Ishikawa (cell line): ENCODE data around the gene WDR72.

Source experiments
- CEBPB ChIP-seq: IDR thresholded peaks from 2 replicates; pipeline ENCODE4 v1.6.1; 2012
- CREB1 ChIP-seq: IDR thresholded peaks from 2 replicates; pipeline ENCODE4 v1.6.1; 2012; ENCODE audit warnings: low read depth
- EP300 ChIP-seq: IDR thresholded peaks from 2 replicates; pipeline ENCODE4 v1.6.1; 2012; ENCODE audit warnings: borderline replicate concordance
- NFIC ChIP-seq: IDR thresholded peaks from 2 replicates; pipeline ENCODE4 v1.6.1; 2012
- RAD21 ChIP-seq: IDR thresholded peaks from 2 replicates; pipeline ENCODE4 v1.6.1; 2012; ENCODE audit warnings: low read depth
- TAF1 ChIP-seq: IDR thresholded peaks from 2 replicates; pipeline ENCODE4 v1.6.1; 2012; ENCODE audit warnings: low read depth, mild to moderate bottlenecking
- TEAD4 ChIP-seq: IDR thresholded peaks from 2 replicates; pipeline ENCODE4 v1.6.1; 2012
- TF ChIP-seq, protein P1 (sequence below): IDR thresholded peaks from 2 replicates; pipeline ENCODE4 v1.6.1; 2012

- TF ChIP-seq CEBPB (no peak), RAD21 (no peak), CREB1 (no peak), TAF1 (no peak), NFIC (no peak), EP300 (no peak), TEAD4 (no peak)
- TF ChIP-seq, protein P1, sequence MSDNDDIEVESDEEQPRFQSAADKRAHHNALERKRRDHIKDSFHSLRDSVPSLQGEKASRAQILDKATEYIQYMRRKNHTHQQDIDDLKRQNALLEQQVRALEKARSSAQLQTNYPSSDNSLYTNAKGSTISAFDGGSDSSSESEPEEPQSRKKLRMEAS: no peak
Observed at GRCh38 chr15:53581513-53581912, 177.9 kb downstream of the WDR72 start.
